Spleen (tissue), 11 donors: Measurements from ENCODE around the gene IFI27L1. TPM values are rescaled to one million over a fixed set of nuclear protein-coding genes. Genes with fewer than 3 reads are reported as not detected.

Experiments
- DNase-seq: peaks from one replicate; pipeline ENCODE4 v3.0.0-alpha.2; 2020
- H3K27ac ChIP-seq, 8 donors: fragments of 200-600 bp; sonication (generic) in 7 of 8; 1 replicate in 4 of 8; 2 replicates in 4 of 8; pipeline versions ENCODE4 v1.5.0 to v1.8.0; 2016 to 2021; ENCODE audit warnings: inconsistent platforms in 4 of 8, mild to moderate bottlenecking in 4 of 8, moderate library complexity in 1 of 8
- H3K27me3 ChIP-seq, 7 donors: fragments of 200-600 bp; sonication (generic) in 6 of 7; replicated peaks in 1 of 7; 1 replicate in 4 of 7; 2 replicates in 3 of 7; pipeline versions ENCODE4 v1.5.0 to v1.8.0; 2016 to 2021; ENCODE audit warnings: inconsistent platforms in 3 of 7, mild to moderate bottlenecking in 1 of 7
- H3K36me3 ChIP-seq, 6 donors: fragments of 200-600 bp; sonication (generic) in 5 of 6; 1 replicate in 4 of 6; 2 replicates in 2 of 6; pipeline versions ENCODE4 v1.5.0 to v1.8.0; 2016 to 2021; ENCODE audit warnings: inconsistent platforms in 2 of 6
- H3K4me1 ChIP-seq, 6 donors: fragments of 200-600 bp; sonication (generic) in 5 of 6; 1 replicate in 3 of 6; 2 replicates in 3 of 6; pipeline versions ENCODE4 v1.5.0 to v1.8.0; 2016 to 2021; ENCODE audit warnings: inconsistent platforms in 3 of 6
- H3K4me3 ChIP-seq, 8 donors: fragments of 200-600 bp; sonication (generic) in 7 of 8; 1 replicate in 4 of 8; 2 replicates in 4 of 8; pipeline versions ENCODE4 v1.5.0 to v1.8.0; 2016 to 2021; ENCODE audit warnings: inconsistent platforms in 4 of 8, mild to moderate bottlenecking in 4 of 8, moderate library complexity in 2 of 8
- H3K9me3 ChIP-seq, 8 donors: fragments of 200-600 bp; sonication (generic) in 7 of 8; 1 replicate in 4 of 8; 2 replicates in 4 of 8; pipeline versions ENCODE4 v1.5.0 to v1.8.0; 2016 to 2021; ENCODE audit warnings: inconsistent platforms in 4 of 8
- CTCF ChIP-seq, 11 experiments: fragments of 200-600 bp in 7 of 11; fragments of 450-650 bp in 4 of 11; sonication (generic) in 4 of 11; IDR thresholded peaks in 8 of 11; conservative IDR thresholded peaks in 3 of 11; 1 replicate in 7 of 11; 2 replicates in 4 of 11; pipeline versions ENCODE4 v1.4.0 to v1.8.0; 2016 to 2021; ENCODE audit warnings: antibody characterized with exemption in 11 of 11, inconsistent platforms in 4 of 11, mild to moderate bottlenecking in 1 of 11
- POLR2A ChIP-seq, 3 donors: fragments of 450-650 bp; IDR thresholded peaks; one replicate each; pipeline ENCODE4 v1.5.1; 2017; ENCODE audit warnings: antibody characterized with exemption in 3 of 3, mild to moderate bottlenecking in 1 of 3
- POLR2AphosphoS5 ChIP-seq, 3 donors: sonication (generic); formaldehyde crosslinking; IDR thresholded peaks; one replicate each; pipeline ENCODE4 v1.5.1; 2017; ENCODE audit warnings: antibody characterized with exemption in 3 of 3
- WGBS, 5 donors: extraction: QIAGEN DNeasy Blood & Tissue Kit in 3 of 5; methylation state at CpG; one replicate each; pipeline versions ENCODE4 v1.1.5 to v1.1.7; 2013 to 2018; 5-methylcytosine and 5-hydroxymethylcytosine counted together
- intact Hi-C: fragments of 100-400 bp; cut with DNase I; formaldehyde crosslinking; loops from one replicate; pipeline ENCODE4 v1.15.0; 2023; ENCODE audit warnings: low total_unique reads
- polyA plus RNA-seq, 3 donors: library from polyadenylated mRNA; stranded (reverse); fragments of 200-250 nt; gene quantifications; one replicate each; pipeline ENCODE4 v1.2.1, GENCODE V29; 2013
- total RNA-seq, 7 donors: library from RNA; depleted of rRNA in 3 of 7; stranded (reverse); fragments of >200 nt in 3 of 7; fragmentation: NEBNext Ultra II Directional in 4 of 7; extraction: Animal tissue kit (Norgen Biotek cat#: 25700) in 4 of 7; gene quantifications; one replicate each; pipeline versions ENCODE4 v1.1.0 to v1.2.1, GENCODE V29; 2016 to 2021
- donor health status: healthy with polysubstance abuse.
- donor health status: DM: no; HTN: no; CAD: no; lungs with moderate emphysema.
- donor health status: DM: no; HTN: no; CAD: no.
- donor health status: Bipolar disorder and iron deficiency.
- donor health status: healthy.
- donor health status: DM: no; HTN: no; CAD: no.
- donor health status: DM: yes; HTN: yes; CAD: no.

The IFI27L1 gene
- total and polyA plus RNA-seq, 10 donors: 4.4 to 18.8 (median 12.0) TPM

GRCh38 chr14:94097091-94097490 is 16.0 kb downstream of the IFI27L1 start:
- H3K4me1 ChIP-seq: no peaks in the 10 kb centered on the region
- WGBS, 5 donors: 93 to 99% (median 96%) methylated on average over 4 of the region's 4 CpGs
- intact Hi-C loops: no loop called here
- H3K27ac ChIP-seq: no peak overlapping the region
- no peak for TF ChIP-seq POLR2AphosphoS5 (IDR thresholded peaks at IDR 0.05)
- no peak for TF ChIP-seq CTCF (IDR thresholded peaks at IDR 0.05 in 8 of 11, conservative IDR thresholded peaks at IDR 0.05 in 3 of 11)
- no peak for TF ChIP-seq POLR2A (IDR thresholded peaks at IDR 0.05)
- no peaks in the 10 kb centered on the region for H3K9me3 ChIP-seq
- H3K27me3 ChIP-seq: no peaks in the 10 kb centered on the region
- H3K36me3 ChIP-seq: peaks cover 0 to 26% (median 0%) of the 10 kb centered on the region in 6 donors
- H3K4me3 ChIP-seq: no peak overlapping the region
- DNase-seq: no peak

GRCh38 chr14:94098326-94098992 is 17.3 kb downstream of the IFI27L1 start:
- Histone ChIP-seq H3K4me3 (no peak overlapping the region), H3K9me3 (no peaks in the 10 kb centered on the region), H3K36me3 (peaks cover 0 to 32% (median 0%) of the 10 kb centered on the region in 6 donors), H3K27me3 (no peaks in the 10 kb centered on the region), H3K27ac (no peak overlapping the region), H3K4me1 (no peaks in the 10 kb centered on the region)
- TF ChIP-seq CTCF (IDR thresholded peaks at IDR 0.05 in 8 of 11, conservative IDR thresholded peaks at IDR 0.05 in 3 of 11) (no peak), POLR2AphosphoS5 (IDR thresholded peaks at IDR 0.05) (no peak), POLR2A (IDR thresholded peaks at IDR 0.05) (no peak)
- 65 to 80% (median 71%) methylated on average over 10 of the region's 10 CpGs for WGBS, 5 donors
- intact Hi-C loops: no loop called here
- DNase-seq: no peak

GRCh38 chr14:94099006-94099405 is 17.9 kb downstream of the IFI27L1 start:
- no peak for DNase-seq
- no peak overlapping the region for H3K4me3 ChIP-seq
- intact Hi-C loops: no loop called here
- H3K27ac ChIP-seq: no peak overlapping the region
- TF ChIP-seq CTCF (IDR thresholded peaks at IDR 0.05 in 8 of 11, conservative IDR thresholded peaks at IDR 0.05 in 3 of 11) (no peak), POLR2AphosphoS5 (IDR thresholded peaks at IDR 0.05) (no peak), POLR2A (IDR thresholded peaks at IDR 0.05) (no peak)
- no peaks in the 10 kb centered on the region for H3K9me3 ChIP-seq
- H3K36me3 ChIP-seq: peaks cover 0 to 32% (median 0%) of the 10 kb centered on the region in 6 donors
- H3K27me3 ChIP-seq: no peaks in the 10 kb centered on the region
- no peaks in the 10 kb centered on the region for H3K4me1 ChIP-seq
- WGBS, 5 donors: 67 to 96% (median 81%) methylated on average over 6 of the region's 6 CpGs

GRCh38 chr14:94100847-94101246 is 19.7 kb downstream of the IFI27L1 start:
- no peaks in the 10 kb centered on the region for H3K27me3 ChIP-seq
- no peak overlapping the region for H3K27ac ChIP-seq
- intact Hi-C loops: no loop called here
- DNase-seq: no peak
- H3K9me3 ChIP-seq: no peaks in the 10 kb centered on the region
- WGBS, 5 donors: 81 to 100% (median 92%) methylated on average over 2 to 4 of the region's 4 CpGs
- no peak for TF ChIP-seq POLR2AphosphoS5 (IDR thresholded peaks at IDR 0.05)
- TF ChIP-seq POLR2A (IDR thresholded peaks at IDR 0.05): no peak
- no peak for TF ChIP-seq CTCF (IDR thresholded peaks at IDR 0.05 in 8 of 11, conservative IDR thresholded peaks at IDR 0.05 in 3 of 11)
- H3K4me1 ChIP-seq: no peaks in the 10 kb centered on the region
- peaks cover 0 to 32% (median 0%) of the 10 kb centered on the region in 6 donors for H3K36me3 ChIP-seq
- H3K4me3 ChIP-seq: no peak overlapping the region
